ENCODE measurements around the gene NVL.

The NVL gene

GRCh38 chr1:224196813-224197600 is 133.0 kb downstream of the NVL start:
- peaks cover 15% of the 10 kb centered on the region for H3K36me3 Mint-ChIP-seq
- H3K4me3 Mint-ChIP-seq, result no peak overlapping the region
- H3K9me3 Mint-ChIP-seq, result no peaks in the 10 kb centered on the region
- no peak for ATAC-seq (ENCODE audit: low read depth)
- H3K4me1 Mint-ChIP-seq, result peaks cover 15% of the 10 kb centered on the region
- peak overlapping the region; percentile 74 for H3K27ac Mint-ChIP-seq
- DNase-seq (ENCODE audit: low spot score in 2 of 2), result no peak
- no peaks in the 10 kb centered on the region for H3K27me3 Mint-ChIP-seq

- Mint-ChIP-seq H3K4me3 (no peak overlapping the region), H3K9me3 (no peaks in the 10 kb centered on the region), H3K36me3 (peaks cover 22% of the 10 kb centered on the region), H3K4me1 (peaks cover 11% of the 10 kb centered on the region), H3K27ac (peak overlapping the region; percentile 79), H3K27me3 (no peaks in the 10 kb centered on the region)
- ATAC-seq (ENCODE audit: low read depth) (no peak), DNase-seq (ENCODE audit: low spot score in 2 of 2) (no peak)
Measured at GRCh38 chr1:224193319-224193966, 136.5 kb downstream of the NVL start.

GRCh38 chr1:224192082-224192788 is 137.7 kb downstream of the NVL start:
- H3K4me3 Mint-ChIP-seq, result no peak overlapping the region
- no peaks in the 10 kb centered on the region for H3K9me3 Mint-ChIP-seq

GRCh38 chr1:224189561-224189960 is 140.4 kb downstream of the NVL start:
- no peak for DNase-seq (ENCODE audit: low spot score in 2 of 2)
- H3K4me3 Mint-ChIP-seq, result no peak overlapping the region
- H3K4me1 Mint-ChIP-seq, result peaks cover 25% of the 10 kb centered on the region
- peaks cover 20% of the 10 kb centered on the region for H3K36me3 Mint-ChIP-seq
- no peak overlapping the region for H3K27ac Mint-ChIP-seq
- ATAC-seq (ENCODE audit: low read depth), result no peak
- H3K9me3 Mint-ChIP-seq, result no peaks in the 10 kb centered on the region
- H3K27me3 Mint-ChIP-seq, result no peaks in the 10 kb centered on the region

More at GRCh38 chr1:224192082-224192788, 137.7 kb downstream of the NVL start:
- H3K27ac Mint-ChIP-seq, result peak overlapping the region; percentile 75
- ATAC-seq (ENCODE audit: low read depth) (peak; percentile 97), DNase-seq (ENCODE audit: low spot score in 2 of 2) (no peak)
- H3K36me3 Mint-ChIP-seq, result peaks cover 21% of the 10 kb centered on the region
- H3K27me3 Mint-ChIP-seq, result no peaks in the 10 kb centered on the region
- H3K4me1 Mint-ChIP-seq, result peaks cover 11% of the 10 kb centered on the region

GRCh38 chr1:224188286-224188685 is 141.7 kb downstream of the NVL start:
- no peak for ATAC-seq (ENCODE audit: low read depth)
- no peaks in the 10 kb centered on the region for H3K27me3 Mint-ChIP-seq

GRCh38 chr1:224185208-224185607 is 144.8 kb downstream of the NVL start:
- H3K36me3 Mint-ChIP-seq, result peaks cover 9% of the 10 kb centered on the region
- H3K27ac Mint-ChIP-seq, result peak overlapping the region; percentile 98
- no peaks in the 10 kb centered on the region for H3K9me3 Mint-ChIP-seq
- no peaks in the 10 kb centered on the region for H3K27me3 Mint-ChIP-seq
- ATAC-seq (ENCODE audit: low read depth) (no peak), DNase-seq (ENCODE audit: low spot score in 2 of 2) (no peak)
- H3K4me1 Mint-ChIP-seq, result peaks cover 42% of the 10 kb centered on the region
- peak overlapping the region; percentile 94 for H3K4me3 Mint-ChIP-seq

More at GRCh38 chr1:224188286-224188685, 141.7 kb downstream of the NVL start:
- Mint-ChIP-seq H3K9me3 (no peaks in the 10 kb centered on the region), H3K4me3 (no peak overlapping the region), H3K4me1 (peaks cover 30% of the 10 kb centered on the region), H3K36me3 (peaks cover 15% of the 10 kb centered on the region), H3K27ac (no peak overlapping the region)
- DNase-seq (ENCODE audit: low spot score in 2 of 2), result no peak

- H3K4me1 Mint-ChIP-seq, result peaks cover 42% of the 10 kb centered on the region
- no peaks in the 10 kb centered on the region for H3K9me3 Mint-ChIP-seq
- peaks cover 5% of the 10 kb centered on the region for H3K36me3 Mint-ChIP-seq
- H3K27me3 Mint-ChIP-seq, result no peaks in the 10 kb centered on the region
- peak; percentile 47 for ATAC-seq (ENCODE audit: low read depth)
- H3K27ac Mint-ChIP-seq, result peak overlapping the region; percentile 98
- H3K4me3 Mint-ChIP-seq, result peak overlapping the region; percentile 94
- DNase-seq (ENCODE audit: low spot score in 2 of 2), result peak; percentile 63 to 77
Measured at GRCh38 chr1:224183591-224184312, 146.2 kb downstream of the NVL start.

- ATAC-seq (ENCODE audit: low read depth), result peak; percentile 72
- peaks cover 2% of the 10 kb centered on the region for H3K36me3 Mint-ChIP-seq
- H3K27ac Mint-ChIP-seq, result peak within 1 kb of the TSS; percentile 98
- H3K4me3 Mint-ChIP-seq, result peak within 1 kb of the TSS; percentile 94
- peak; percentile 82 to 89 for DNase-seq (ENCODE audit: low spot score in 2 of 2)
- H3K27me3 Mint-ChIP-seq, result no peaks in the 10 kb centered on the region
- H3K9me3 Mint-ChIP-seq, result no peaks in the 10 kb centered on the region
- peaks cover 39% of the 10 kb centered on the region for H3K4me1 Mint-ChIP-seq
Measured at GRCh38 chr1:224182866-224183590, 146.9 kb downstream of the NVL start, which contains the start of gene DEGS1. TSS of gene DEGS1 (plus strand) at chr1:224183240. CDS start at chr1:224183337, 97 bp downstream.

- no peaks in the 10 kb centered on the region for H3K9me3 Mint-ChIP-seq
- H3K27me3 Mint-ChIP-seq, result no peaks in the 10 kb centered on the region
- ATAC-seq (ENCODE audit: low read depth), result peak; percentile 57
- DNase-seq (ENCODE audit: low spot score in 2 of 2), result peak in 1 of 2 donors; percentile 49
- H3K4me1 Mint-ChIP-seq, result peaks cover 37% of the 10 kb centered on the region
- peak overlapping the region; percentile 87 for H3K4me3 Mint-ChIP-seq
- peaks cover 2% of the 10 kb centered on the region for H3K36me3 Mint-ChIP-seq
- H3K27ac Mint-ChIP-seq, result peak overlapping the region; percentile 98
Measured at GRCh38 chr1:224182057-224182865, 147.7 kb downstream of the NVL start.

GRCh38 chr1:224181453-224181810 is 148.5 kb downstream of the NVL start:
- Mint-ChIP-seq H3K27ac (peak overlapping the region; percentile 98), H3K4me1 (peaks cover 31% of the 10 kb centered on the region), H3K4me3 (no peak overlapping the region), H3K9me3 (no peaks in the 10 kb centered on the region), H3K36me3 (peaks cover 2% of the 10 kb centered on the region), H3K27me3 (no peaks in the 10 kb centered on the region)
- no peak for DNase-seq (ENCODE audit: low spot score in 2 of 2)
- ATAC-seq (ENCODE audit: low read depth), result no peak

- Mint-ChIP-seq H3K36me3 (peaks cover 2% of the 10 kb centered on the region), H3K4me3 (no peak overlapping the region), H3K9me3 (no peaks in the 10 kb centered on the region), H3K4me1 (peaks cover 27% of the 10 kb centered on the region), H3K27ac (no peak overlapping the region), H3K27me3 (no peaks in the 10 kb centered on the region)
- ATAC-seq (ENCODE audit: low read depth), result no peak
- no peak for DNase-seq (ENCODE audit: low spot score in 2 of 2)
Measured at GRCh38 chr1:224180783-224181452, 149.1 kb downstream of the NVL start.

GRCh38 chr1:224178894-224179293 is 151.1 kb downstream of the NVL start:
- Mint-ChIP-seq H3K4me3 (no peak overlapping the region), H3K9me3 (no peaks in the 10 kb centered on the region), H3K27me3 (no peaks in the 10 kb centered on the region), H3K36me3 (no peaks in the 10 kb centered on the region), H3K4me1 (peaks cover 13% of the 10 kb centered on the region), H3K27ac (no peak overlapping the region)
- ATAC-seq (ENCODE audit: low read depth), result no peak
- no peak for DNase-seq (ENCODE audit: low spot score in 2 of 2)
